Effector memory CD8-positive, alpha-beta T cell (primary cell): ENCODE measurements around the gene FAM171A2.
A peak's percentile ranks its signal among the peaks of the same experiment; 100 is the strongest.
"Not testable (repeated sequence)": the region's sequence is repeated elsewhere in the genome, so short reads cannot be mapped to it uniquely, and the experiment has no call there.

Source experiments
- ATAC-seq: fragments of 150-1000 bp; cut with Tn5 transposase; replicated peaks from 2 replicates; pipeline ENCODE4 v1.10.0; 2021; ENCODE audit warnings: mild to moderate bottlenecking, moderate library complexity
- DNase-seq, 3 experiments: peaks; one replicate each; pipeline ENCODE4 v3.0.0; 2021
- H3K27ac Mint-ChIP-seq, 2 donors: one replicate each; pipeline ENCODE4 v1.8.0; 2022; ENCODE audit warnings: mild to moderate bottlenecking in 2 of 2, mixed read lengths in 2 of 2, moderate library complexity in 2 of 2
- H3K27me3 Mint-ChIP-seq, 2 donors: one replicate each; pipeline ENCODE4 v1.8.0; 2022; ENCODE audit warnings: mixed read lengths in 2 of 2
- H3K36me3 Mint-ChIP-seq: one replicate; pipeline ENCODE4 v1.8.0; 2022; ENCODE audit warnings: mild to moderate bottlenecking, moderate library complexity, mixed read lengths; ENCODE audit not compliant: insufficient read depth
- H3K4me1 Mint-ChIP-seq, 2 donors: one replicate each; pipeline ENCODE4 v1.8.0; 2022; ENCODE audit warnings: low read depth in 2 of 2, mixed read lengths in 2 of 2
- H3K4me3 Mint-ChIP-seq, 2 donors: one replicate each; pipeline ENCODE4 v1.8.0; 2022; ENCODE audit warnings: mild to moderate bottlenecking in 2 of 2, mixed read lengths in 2 of 2, moderate library complexity in 2 of 2
- H3K9me3 Mint-ChIP-seq, 2 donors: one replicate each; pipeline ENCODE4 v1.8.0; 2022; ENCODE audit warnings: mixed read lengths in 2 of 2

Gene FAM171A2

DNA sequence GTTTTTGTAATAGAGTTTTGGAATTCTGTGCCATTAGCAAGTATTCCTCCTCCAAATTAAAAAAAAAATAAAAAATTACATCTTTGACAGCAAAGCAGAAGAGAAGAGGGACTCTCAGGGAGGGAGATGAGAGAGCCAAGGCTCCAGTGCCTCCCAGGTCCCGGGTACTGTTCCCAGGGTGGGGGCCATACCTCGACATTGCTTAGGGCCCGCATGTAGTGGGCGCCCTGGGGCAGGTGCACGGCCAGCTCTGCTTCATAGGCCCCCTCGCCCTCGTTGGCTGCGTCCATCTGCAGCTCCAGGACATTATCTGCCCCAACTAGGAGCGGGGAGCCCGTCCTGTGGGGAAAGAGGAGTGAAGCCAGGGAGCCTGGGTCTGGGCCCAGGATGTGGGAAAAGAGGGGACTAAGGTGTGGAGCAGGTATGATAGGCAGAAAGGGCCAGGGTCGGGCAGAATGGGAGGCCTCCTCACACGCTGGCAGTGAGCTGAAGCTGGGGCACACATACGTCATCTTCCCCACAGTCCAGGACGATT lies 14.6 kb upstream of the FAM171A2 start:
- peaks cover 0 to 2% of the 10 kb centered on the region in 2 donors for H3K4me1 Mint-ChIP-seq
- H3K4me3 Mint-ChIP-seq = no peak overlapping the region
- no peak for ATAC-seq
- no peaks in the 10 kb centered on the region for H3K36me3 Mint-ChIP-seq
- no peak for DNase-seq
- H3K27ac Mint-ChIP-seq = no peak overlapping the region
- H3K27me3 Mint-ChIP-seq = peaks cover 22 to 74% of the 10 kb centered on the region in 2 donors
- H3K9me3 Mint-ChIP-seq = no peaks in the 10 kb centered on the region

DNA sequence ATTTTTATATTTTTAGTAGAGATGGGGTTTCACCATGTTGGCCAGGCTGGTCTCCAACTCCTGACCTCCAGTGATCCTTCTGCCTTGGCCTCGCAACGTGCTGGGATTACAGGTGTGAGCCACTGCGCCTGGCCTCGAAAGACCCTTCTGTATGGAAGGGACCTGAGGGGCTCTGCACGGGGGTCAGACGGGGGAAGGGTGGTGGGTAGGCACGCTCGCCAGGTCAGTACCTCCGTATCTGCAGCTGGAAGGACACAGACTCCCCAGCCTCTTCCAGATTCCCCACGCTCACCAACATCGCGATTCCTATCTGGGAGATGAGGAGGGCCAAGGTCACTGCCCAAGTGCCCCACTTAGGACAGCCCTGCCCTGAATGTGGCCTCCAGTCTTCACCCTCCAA lies 13.1 kb upstream of the FAM171A2 start:
- no peak for DNase-seq
- no peaks in the 10 kb centered on the region for H3K9me3 Mint-ChIP-seq
- peaks cover 3% of the 10 kb centered on the region for H3K36me3 Mint-ChIP-seq
- peaks cover 15 to 72% of the 10 kb centered on the region in 2 donors for H3K27me3 Mint-ChIP-seq
- ATAC-seq = no peak
- H3K4me1 Mint-ChIP-seq = peaks cover 0 to 2% of the 10 kb centered on the region in 2 donors
- no peak overlapping the region for H3K27ac Mint-ChIP-seq
- no peak overlapping the region for H3K4me3 Mint-ChIP-seq

GRCh38 chr17:44376124-44376523 lies 12.5 kb upstream of the FAM171A2 start:
- no peak overlapping the region for H3K27ac Mint-ChIP-seq
- no peaks in the 10 kb centered on the region for H3K9me3 Mint-ChIP-seq
- no peak overlapping the region for H3K4me3 Mint-ChIP-seq
- ATAC-seq (no peak), DNase-seq (no peak)
- H3K36me3 Mint-ChIP-seq = peaks cover 3% of the 10 kb centered on the region
- H3K27me3 Mint-ChIP-seq = peaks cover 17 to 75% of the 10 kb centered on the region in 2 donors
- peaks cover 0 to 2% of the 10 kb centered on the region in 2 donors for H3K4me1 Mint-ChIP-seq

GRCh38 chr17:44375196-44376017 lies 11.8 kb upstream of the FAM171A2 start:
- H3K4me3 Mint-ChIP-seq = no peak overlapping the region
- peaks cover 3% of the 10 kb centered on the region for H3K36me3 Mint-ChIP-seq
- ATAC-seq = no peak
- DNase-seq = no peak
- peaks cover 17 to 78% of the 10 kb centered on the region in 2 donors for H3K27me3 Mint-ChIP-seq
- H3K4me1 Mint-ChIP-seq = peaks cover 0 to 2% of the 10 kb centered on the region in 2 donors
- no peak overlapping the region for H3K27ac Mint-ChIP-seq
- H3K9me3 Mint-ChIP-seq = no peaks in the 10 kb centered on the region

DNA sequence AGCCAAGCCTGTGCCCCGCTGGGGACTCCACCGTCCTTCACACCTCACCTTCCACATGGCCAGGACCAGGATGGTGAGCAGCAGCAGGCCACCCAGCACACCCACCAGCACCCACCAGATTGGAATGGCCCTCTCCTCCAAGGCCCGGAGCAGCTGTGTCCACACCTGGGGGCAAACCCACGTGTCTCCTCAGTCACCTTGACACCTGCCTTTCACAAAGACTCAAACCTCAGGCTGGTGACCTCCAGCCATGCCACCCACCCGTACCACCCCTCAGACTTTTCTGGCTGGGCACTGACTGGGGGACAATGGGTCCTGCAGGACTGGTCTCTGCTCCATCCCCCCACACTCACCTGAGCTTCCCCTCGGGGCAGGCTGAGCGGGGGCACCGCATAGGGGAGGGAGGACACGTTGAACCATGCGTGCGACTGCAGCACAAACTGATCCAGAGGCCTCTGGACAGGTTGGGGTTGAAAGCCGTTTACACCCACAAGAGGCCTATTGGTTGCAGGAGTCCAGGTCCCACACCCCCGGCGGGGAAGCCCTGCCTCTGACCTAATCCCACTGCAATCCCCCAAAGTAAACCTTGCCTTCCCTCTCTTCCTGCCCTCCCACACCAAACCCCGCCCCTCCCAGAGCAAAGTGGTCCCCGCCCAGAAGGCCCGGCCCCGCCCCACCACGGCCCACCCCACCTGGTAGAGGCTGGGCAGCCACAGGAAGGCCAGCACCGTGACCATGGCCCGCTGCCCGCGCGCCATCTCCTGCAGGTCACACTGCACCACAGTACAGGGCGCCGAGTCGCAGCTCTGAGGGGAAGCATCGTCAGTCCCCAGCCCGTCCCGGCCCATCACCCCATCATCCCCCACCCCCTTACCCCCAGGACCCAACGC lies 10.9 kb upstream of the FAM171A2 start:
- ATAC-seq (no peak), DNase-seq (no peak)
- Mint-ChIP-seq H3K4me3 (no peak overlapping the region), H3K4me1 (peaks cover 0 to 5% of the 10 kb centered on the region in 2 donors), H3K36me3 (peaks cover 3% of the 10 kb centered on the region), H3K27ac (no peak overlapping the region), H3K9me3 (no peaks in the 10 kb centered on the region), H3K27me3 (peaks cover 17 to 82% of the 10 kb centered on the region in 2 donors)

- DNase-seq (no peak), ATAC-seq (no peak)
- H3K9me3 Mint-ChIP-seq = no peaks in the 10 kb centered on the region
- H3K36me3 Mint-ChIP-seq = peaks cover 3% of the 10 kb centered on the region
- no peak overlapping the region for H3K4me3 Mint-ChIP-seq
- H3K4me1 Mint-ChIP-seq = peaks cover 0 to 5% of the 10 kb centered on the region in 2 donors
- H3K27me3 Mint-ChIP-seq = peaks cover 20 to 90% of the 10 kb centered on the region in 2 donors
- no peak overlapping the region for H3K27ac Mint-ChIP-seq
Observed at GRCh38 chr17:44372036-44372435, 8.4 kb upstream of the FAM171A2 start.

GRCh38 chr17:44369414-44370023 lies 5.9 kb upstream of the FAM171A2 start:
- H3K36me3 Mint-ChIP-seq, H3K9me3 Mint-ChIP-seq, DNase-seq, ATAC-seq, H3K4me1 Mint-ChIP-seq, H3K27ac Mint-ChIP-seq: not testable (repeated sequence)
- peak overlapping the region in 1 of 2 donors; percentile 66 for H3K4me3 Mint-ChIP-seq
- peaks cover 43 to 86% of the 10 kb centered on the region in 2 donors for H3K27me3 Mint-ChIP-seq

GRCh38 chr17:44368391-44369243 lies 5.0 kb upstream of the FAM171A2 start:
- H3K36me3 Mint-ChIP-seq, ATAC-seq, H3K4me3 Mint-ChIP-seq, H3K27ac Mint-ChIP-seq, DNase-seq, H3K9me3 Mint-ChIP-seq, H3K4me1 Mint-ChIP-seq: not testable (repeated sequence)
- peaks cover 43 to 77% of the 10 kb centered on the region in 2 donors for H3K27me3 Mint-ChIP-seq

GRCh38 chr17:44367231-44367979 lies 3.8 kb upstream of the FAM171A2 start:
- ATAC-seq (no peak), DNase-seq (no peak)
- Mint-ChIP-seq H3K27me3 (peaks cover 41 to 67% of the 10 kb centered on the region in 2 donors), H3K36me3 (peaks cover 3% of the 10 kb centered on the region), H3K9me3 (no peaks in the 10 kb centered on the region), H3K27ac (no peak overlapping the region), H3K4me1 (peaks cover 0 to 6% of the 10 kb centered on the region in 2 donors), H3K4me3 (no peak overlapping the region)

GRCh38 chr17:44365051-44365450 lies 1.4 kb upstream of the FAM171A2 start:
- not testable (repeated sequence) for H3K36me3 Mint-ChIP-seq, H3K27ac Mint-ChIP-seq, DNase-seq, ATAC-seq, H3K9me3 Mint-ChIP-seq, H3K4me1 Mint-ChIP-seq
- Mint-ChIP-seq H3K4me3 (peak overlapping the region; percentile 70 to 78), H3K27me3 (peaks cover 37 to 57% of the 10 kb centered on the region in 2 donors)

- Mint-ChIP-seq H3K27ac (peak overlapping the region in 1 of 2 donors; percentile 49), H3K4me3 (peak overlapping the region; percentile 63 to 75), H3K36me3 (no peaks in the 10 kb centered on the region), H3K4me1 (peaks cover 0 to 3% of the 10 kb centered on the region in 2 donors), H3K9me3 (no peaks in the 10 kb centered on the region), H3K27me3 (peaks cover 37 to 45% of the 10 kb centered on the region in 2 donors)
- DNase-seq (no peak), ATAC-seq (peak; percentile 42)
Observed at GRCh38 chr17:44362949-44363612, 572 bp downstream of the FAM171A2 start.
